Tibial artery (tissue), 4 donors: ENCODE results near the gene CSTF2T.

Experiments
- DNase-seq, 2 donors: peaks; one replicate each; pipeline ENCODE4 v3.0.0-alpha.2; 2019
- H3K27ac ChIP-seq, 2 donors: fragments of 200-600 bp; sonication (generic) in 1 of 2; 1 replicate in 1 of 2; 2 replicates in 1 of 2; pipeline ENCODE4 v1.5.1; 2018 to 2019; ENCODE audit warnings: mild to moderate bottlenecking in 1 of 2
- H3K27me3 ChIP-seq, 2 donors: fragments of 200-600 bp; sonication (generic) in 1 of 2; one replicate each; pipeline versions ENCODE4 v1.5.1 to v1.6.0; 2016 to 2019
- H3K36me3 ChIP-seq, 3 donors: fragments of 200-600 bp; sonication (generic) in 2 of 3; one replicate each; pipeline ENCODE4 v1.5.1; 2016 to 2019; ENCODE audit warnings: mild to moderate bottlenecking in 2 of 3
- H3K4me1 ChIP-seq, 4 donors: fragments of 200-600 bp; sonication (generic) in 2 of 4; 1 replicate in 3 of 4; 2 replicates in 1 of 4; pipeline ENCODE4 v1.5.1; 2016 to 2019
- H3K4me3 ChIP-seq, 2 donors: fragments of 200-600 bp; sonication (generic) in 1 of 2; 1 replicate in 1 of 2; 2 replicates in 1 of 2; pipeline ENCODE4 v1.5.1; 2018 to 2019; ENCODE audit warnings: mild to moderate bottlenecking in 2 of 2
- H3K9me3 ChIP-seq, 3 donors: fragments of 200-600 bp; sonication (generic) in 1 of 3; one replicate each; pipeline ENCODE4 v1.5.1; 2016 to 2019
- CTCF ChIP-seq, 2 experiments: fragments of 200-600 bp in 1 of 2; fragments of 450-650 bp in 1 of 2; IDR thresholded peaks; one replicate each; pipeline ENCODE4 v1.5.1; 2017 to 2019; ENCODE audit warnings: antibody characterized with exemption in 2 of 2, mild to moderate bottlenecking in 1 of 2, moderate library complexity in 1 of 2
- intact Hi-C: fragments of 100-400 bp; cut with DNase I; formaldehyde crosslinking; loops from one replicate; pipeline ENCODE4 v1.15.0; 2023; ENCODE audit warnings: low total_unique reads

CSTF2T gene

GRCh38 chr10:51699475-51700227 is at the start of gene CSTF2T:
TSS of gene CSTF2T (minus strand) at chr10:51699595. CDS start at chr10:51699549, 46 bp downstream.
- peak in 1 of 2 experiments; percentile 3 for TF ChIP-seq CTCF (IDR thresholded peaks at IDR 0.05)
- Histone ChIP-seq H3K4me3 (peak within 1 kb of the TSS; percentile 64 to 73), H3K36me3 (peaks cover 0 to 5% (median 0%) of the 10 kb centered on the region in 3 donors), H3K9me3 (no peaks in the 10 kb centered on the region), H3K27me3 (no peaks in the 10 kb centered on the region), H3K27ac (peak within 1 kb of the TSS; percentile 78 to 87), H3K4me1 (peaks cover 0 to 71% (median 27%) of the 10 kb centered on the region in 4 donors)
- intact Hi-C loops, result no loop called here
- DNase-seq, result peak; percentile 83 to 92

- TF ChIP-seq CTCF (IDR thresholded peaks at IDR 0.05), result no peak
These were observed 49.6 kb upstream of the CSTF2T start for GRCh38 chr10:51748959-51749358.

GRCh38 chr10:51747216-51747615 is 47.8 kb upstream of the CSTF2T start:
- Histone ChIP-seq H3K4me1 (peaks cover 0 to 15% (median 0%) of the 10 kb centered on the region in 4 donors), H3K27me3 (no peaks in the 10 kb centered on the region), H3K4me3 (no peak overlapping the region), H3K36me3 (no peaks in the 10 kb centered on the region), H3K9me3 (no peaks in the 10 kb centered on the region), H3K27ac (no peak overlapping the region)
- no peak for DNase-seq
- TF ChIP-seq CTCF (IDR thresholded peaks at IDR 0.05), result no peak
- intact Hi-C loops, result no loop called here

More at GRCh38 chr10:51748959-51749358, 49.6 kb upstream of the CSTF2T start:
- H3K4me1 ChIP-seq, result peaks cover 0 to 5% (median 0%) of the 10 kb centered on the region in 4 donors
- DNase-seq, result no peak
- intact Hi-C loops, result no loop called here
- H3K27ac ChIP-seq, result no peak overlapping the region
- no peaks in the 10 kb centered on the region for H3K9me3 ChIP-seq
- H3K27me3 ChIP-seq, result no peaks in the 10 kb centered on the region
- no peaks in the 10 kb centered on the region for H3K36me3 ChIP-seq
- H3K4me3 ChIP-seq, result no peak overlapping the region

GRCh38 chr10:51745397-51745796 is 46.0 kb upstream of the CSTF2T start:
- no peak for DNase-seq
- Histone ChIP-seq H3K9me3 (no peaks in the 10 kb centered on the region), H3K27me3 (no peaks in the 10 kb centered on the region), H3K27ac (no peak overlapping the region), H3K4me3 (no peak overlapping the region), H3K36me3 (no peaks in the 10 kb centered on the region), H3K4me1 (peaks cover 0 to 15% (median 0%) of the 10 kb centered on the region in 4 donors)
- intact Hi-C loops, result no loop called here
- no peak for TF ChIP-seq CTCF (IDR thresholded peaks at IDR 0.05)

- TF ChIP-seq CTCF (IDR thresholded peaks at IDR 0.05), result no peak
- H3K36me3 ChIP-seq, result no peaks in the 10 kb centered on the region
These were observed 45.0 kb upstream of the CSTF2T start for GRCh38 chr10:51744235-51745000.

More at GRCh38 chr10:51744235-51745000, 45.0 kb upstream of the CSTF2T start:
- Histone ChIP-seq H3K9me3 (no peaks in the 10 kb centered on the region), H3K27me3 (no peaks in the 10 kb centered on the region), H3K4me1 (peaks cover 0 to 17% (median 0%) of the 10 kb centered on the region in 4 donors), H3K27ac (no peak overlapping the region), H3K4me3 (no peak overlapping the region)
- no peak for DNase-seq
- intact Hi-C loops, result no loop called here
